Parietal lobe (tissue), 1 donor: ENCODE data around the gene TLCD3A. TPM values are rescaled to one million over a fixed set of nuclear protein-coding genes. Genes with fewer than 3 reads are reported as not detected.

ENCODE experiments used
- total RNA-seq: library from RNA; depleted of rRNA; stranded (reverse); fragments of >200 nt; gene quantifications from one replicate; pipeline ENCODE4 v1.2.3, GENCODE V29; 2014

TLCD3A gene
- total RNA-seq, result 18.8 TPM

GRCh38 chr17:732067-732901, at the start of gene TLCD3A:
Gene TLCD3A (plus strand): TSS chr17:732596. CDS start chr17:732648, 52 bp downstream.

GRCh38 chr17:752002-752619, 19.7 kb downstream of the TLCD3A start, which contains the start of gene GEMIN4:
Gene GEMIN4 (minus strand): TSS chr17:752264. CDS start chr17:752142, 122 bp downstream.

GRCh38 chr17:781805-782731, 49.7 kb downstream of the TLCD3A start, which contains the start of the genes GLOD4 and MRM3:
Gene GLOD4 (minus strand): TSS chr17:782280. CDS start chr17:782255, 25 bp downstream.
Gene MRM3 (plus strand): TSS chr17:782353. CDS start chr17:782379, 26 bp downstream.

Other genes starting within 250 kb of the TLCD3A start
- gene VPS53, start 17.8 kb upstream of the TLCD3A start, total RNA-seq, result 42.6 TPM
- 17.5 TPM for gene GEMIN4, start 19.7 kb downstream of the TLCD3A start, total RNA-seq
- gene GLOD4, start 49.7 kb downstream of the TLCD3A start, total RNA-seq, result 80.4 TPM
- 24.1 TPM for gene MRM3, start 49.8 kb downstream of the TLCD3A start, total RNA-seq
- 34.7 TPM for gene NXN, start 247.2 kb downstream of the TLCD3A start, total RNA-seq